NCI-H1436 (cell line): ENCODE results near the gene SLC36A3.
A peak's percentile ranks its signal among the peaks of the same experiment; 100 is the strongest.

Source experiments
- DNase-seq: peaks from one replicate; lab custom pipeline; 2025; lab: John Stamatoyannopoulos, UW

Gene SLC36A3

DNA sequence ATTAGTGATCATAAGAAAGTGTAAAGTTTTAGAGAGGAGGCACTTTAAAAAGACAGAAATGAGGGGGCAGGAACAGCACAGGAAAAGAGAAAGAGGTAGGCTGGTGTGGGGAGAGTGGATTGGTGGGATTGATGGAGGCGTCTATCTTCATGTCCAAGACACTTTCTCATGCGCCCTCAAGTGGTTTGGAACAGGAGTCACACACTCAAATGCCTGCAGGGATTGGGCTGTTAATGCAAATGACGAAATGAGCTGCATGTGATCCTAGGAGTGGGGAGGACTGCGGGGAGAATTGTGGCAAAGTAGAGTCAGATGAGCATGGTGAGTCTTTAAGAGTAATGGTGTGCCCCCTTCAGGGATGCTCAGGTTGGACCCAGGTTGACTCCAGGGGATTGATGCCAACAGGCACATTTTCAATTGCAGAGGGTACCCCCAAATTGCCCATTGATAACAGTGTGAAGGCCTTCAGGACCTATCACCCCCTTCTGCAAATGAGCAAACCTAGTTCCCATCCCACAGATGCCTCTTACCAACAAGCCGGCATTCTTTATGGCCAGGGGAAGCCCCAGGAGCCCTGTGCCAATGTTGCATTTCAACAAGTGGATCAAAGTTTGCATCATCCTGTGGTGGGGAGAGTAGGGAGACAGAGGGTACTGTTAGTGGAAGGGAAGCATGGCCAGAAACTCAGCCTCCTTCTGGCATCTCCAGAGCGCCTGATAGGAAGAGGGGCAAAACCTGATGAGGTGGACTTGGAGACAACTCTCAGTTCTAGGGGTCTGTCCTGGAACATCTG lies 5.3 kb downstream of the SLC36A3 start:
- peak; percentile 6 for DNase-seq

DNA sequence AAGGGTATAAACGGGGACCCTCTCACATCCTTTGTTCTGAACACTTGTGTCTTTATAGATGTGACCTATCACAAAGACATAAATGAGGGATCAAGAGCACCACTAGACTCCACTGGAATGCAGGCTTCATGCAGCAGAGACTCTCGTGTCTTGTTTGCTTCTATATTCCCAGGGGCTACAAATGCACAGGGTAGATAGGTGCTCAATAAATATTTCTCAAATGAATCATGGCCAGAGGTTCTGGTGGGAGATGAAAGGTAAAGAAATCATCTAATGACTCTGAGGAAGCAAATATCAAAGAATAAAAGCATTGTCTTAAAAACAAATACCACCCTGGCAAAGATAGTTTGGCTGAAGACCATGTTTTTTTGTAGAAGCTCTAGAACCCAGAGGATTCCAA lies 6.6 kb downstream of the SLC36A3 start:
- no peak for DNase-seq

DNA sequence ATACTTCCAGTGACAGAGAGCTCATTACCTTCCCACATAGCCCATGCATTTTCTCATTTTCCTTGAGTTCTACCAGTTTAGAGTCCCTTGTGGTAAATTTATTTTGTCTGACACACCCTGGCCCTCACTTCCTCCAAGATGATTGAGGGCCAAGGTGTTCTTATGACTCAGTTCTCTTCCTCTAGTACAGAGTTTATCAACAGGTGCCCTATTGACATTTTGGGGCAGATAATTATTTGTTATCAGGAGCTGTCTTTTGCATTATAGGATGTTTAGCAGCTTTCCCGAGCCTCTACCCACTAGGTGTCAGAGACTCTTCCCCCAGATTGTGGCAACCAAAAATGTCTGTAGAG lies 7.1 kb downstream of the SLC36A3 start:
- DNase-seq: no peak

DNA sequence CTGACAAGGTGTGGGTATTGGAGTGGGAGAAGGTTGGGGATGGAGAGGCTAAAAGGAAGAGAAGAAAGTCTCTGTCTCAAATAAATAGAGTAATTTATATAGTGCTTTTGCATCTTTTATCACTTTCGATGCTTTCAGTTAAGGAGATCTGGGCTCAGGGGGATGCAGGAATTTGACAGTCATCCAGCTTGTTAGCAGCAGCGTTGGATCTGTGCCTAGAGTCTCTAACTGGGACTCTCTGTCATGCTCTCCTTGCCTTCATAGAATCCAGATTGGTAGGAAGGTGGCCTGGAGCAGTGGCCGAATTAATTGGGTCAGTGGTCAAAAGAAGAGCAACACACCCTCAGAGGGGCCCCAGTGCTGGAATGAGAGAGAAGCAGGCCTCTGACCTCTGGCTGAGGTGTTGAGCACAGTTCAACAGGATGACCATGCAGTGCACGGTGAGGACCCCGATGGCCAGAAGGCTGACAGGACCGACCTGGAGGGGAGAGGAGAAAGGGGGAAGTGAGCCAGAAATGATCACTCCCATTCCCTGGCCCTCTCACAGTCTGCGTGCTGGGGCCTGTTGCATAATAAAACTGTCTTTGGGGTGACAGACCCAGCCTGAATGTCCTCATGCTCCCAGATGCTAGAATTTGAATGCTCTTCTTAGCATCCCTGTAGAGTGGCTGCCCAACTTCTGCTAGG lies 7.6 kb downstream of the SLC36A3 start:
- DNase-seq: no peak

DNA sequence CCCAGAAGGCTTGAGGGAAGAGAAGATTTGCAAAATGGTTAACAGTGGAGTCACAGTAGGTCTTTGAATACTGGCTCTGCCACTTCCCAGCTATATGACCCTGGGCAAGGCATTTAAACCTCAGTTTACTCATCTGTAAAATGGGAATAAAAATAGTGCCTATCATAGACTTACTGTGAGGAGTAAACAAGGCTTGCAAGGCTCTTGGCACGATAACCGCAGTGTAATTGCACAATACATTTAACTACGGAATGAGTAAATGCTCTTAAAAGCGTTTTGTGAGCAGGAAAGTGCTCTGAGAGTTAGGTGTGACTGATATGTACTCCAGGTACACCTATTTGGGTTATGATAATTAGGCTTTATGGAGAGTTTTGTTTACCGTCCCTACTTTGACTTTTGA lies 8.4 kb downstream of the SLC36A3 start:
- DNase-seq: no peak

DNA sequence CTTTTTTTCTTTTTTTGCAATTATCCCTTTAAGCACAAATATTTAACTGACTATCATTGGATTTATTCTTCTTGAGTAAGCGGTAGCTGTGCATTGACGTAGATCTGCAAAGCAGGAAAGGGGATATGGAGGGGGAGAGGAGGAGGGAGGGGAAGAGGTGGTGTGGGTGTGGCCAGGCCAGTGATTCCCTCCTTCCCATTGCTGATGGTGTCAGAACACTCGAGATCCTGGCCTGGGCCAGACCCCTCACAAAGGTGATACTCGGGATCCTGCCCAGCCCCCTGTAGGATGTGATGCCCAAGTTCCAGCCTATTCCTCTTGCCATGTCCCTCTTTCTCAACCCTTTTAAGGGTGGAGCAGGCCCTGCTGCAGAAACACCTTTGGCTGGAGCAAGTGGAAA lies 9.9 kb downstream of the SLC36A3 start:
- no peak for DNase-seq

DNA sequence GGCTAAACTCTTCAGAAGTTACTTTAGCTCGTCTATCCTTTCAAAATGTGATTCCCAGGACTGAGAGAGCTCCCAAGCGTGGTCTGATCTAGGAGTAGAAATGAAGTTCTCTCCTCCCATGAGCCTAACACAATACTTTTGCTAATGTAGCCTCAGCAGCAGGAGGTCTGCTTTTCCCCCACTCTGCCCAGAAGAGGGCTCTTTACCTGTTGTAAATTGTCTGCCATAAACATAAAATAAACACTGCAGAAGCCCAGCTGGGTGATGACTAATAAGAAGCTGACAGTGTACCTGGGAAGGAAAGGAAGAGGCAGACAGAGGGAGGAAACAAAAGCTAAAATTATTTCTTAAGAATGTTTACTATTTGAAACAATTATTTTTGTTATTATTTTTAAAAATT lies 15.4 kb downstream of the SLC36A3 start:
- DNase-seq: peak; percentile 7

DNA sequence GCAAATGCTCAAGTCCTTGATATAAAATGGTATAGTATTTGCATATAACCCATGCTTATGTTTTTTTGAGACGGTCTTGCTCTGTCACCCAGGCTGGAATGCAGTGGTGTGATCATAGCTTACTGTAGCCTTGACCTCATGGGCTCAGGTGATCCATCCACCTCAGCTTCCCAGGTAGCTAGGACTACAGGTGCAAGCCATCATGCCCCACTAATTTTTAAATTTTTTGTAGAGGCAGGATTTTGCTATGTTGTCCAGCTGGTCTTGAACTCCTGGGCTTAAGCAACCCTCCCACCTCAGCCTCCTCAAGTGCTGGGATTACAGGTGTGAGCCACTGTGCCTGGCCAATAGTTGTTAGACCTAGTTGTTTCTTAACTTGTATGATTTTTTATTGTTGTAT lies 17.3 kb downstream of the SLC36A3 start:
- no peak for DNase-seq

DNA sequence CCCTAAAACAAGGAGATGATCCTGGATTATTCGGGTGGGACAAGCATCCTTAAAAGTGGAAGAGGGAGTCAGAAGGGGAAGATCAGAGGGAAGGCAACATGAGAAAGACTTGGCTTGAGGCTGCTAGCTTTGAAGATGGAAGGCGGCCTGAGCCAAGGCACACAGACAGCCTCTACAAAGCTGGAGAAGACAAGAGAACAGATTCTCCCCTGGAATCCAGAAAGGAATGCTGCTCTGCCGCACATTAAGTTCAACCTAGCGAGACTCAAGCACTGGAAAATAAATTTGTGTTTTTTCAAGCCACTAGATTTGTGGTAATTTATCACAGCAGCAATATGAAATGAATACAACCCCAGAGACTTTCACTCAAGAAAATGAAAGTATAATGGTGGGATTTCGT lies 17.9 kb downstream of the SLC36A3 start:
- DNase-seq: no peak

DNA sequence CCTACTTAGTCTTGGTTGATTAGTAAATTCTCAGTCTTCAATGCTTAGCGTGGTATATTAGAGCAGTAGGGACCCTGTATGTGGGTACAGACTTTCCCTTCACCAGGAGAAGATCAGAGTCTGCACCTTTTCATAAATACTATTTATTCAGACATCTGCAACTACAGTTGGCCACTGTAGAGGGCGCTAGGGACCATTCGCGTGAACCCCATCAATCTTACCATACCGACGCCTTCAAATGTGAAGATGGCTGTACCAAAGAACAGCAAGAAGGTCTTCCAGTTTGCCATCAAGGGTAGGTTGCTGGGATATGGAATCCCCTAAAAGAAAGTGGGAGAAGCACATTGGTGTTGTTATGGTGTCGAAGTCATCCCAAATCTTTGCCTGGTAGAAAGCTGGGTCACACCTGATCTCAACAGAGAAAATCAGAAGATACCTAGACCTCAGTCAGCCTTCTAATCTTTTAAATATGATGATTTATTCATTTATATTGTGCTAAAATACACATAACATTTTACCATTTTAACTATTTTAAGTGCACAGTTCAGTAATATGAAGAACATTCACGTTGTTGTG lies 19.1 kb downstream of the SLC36A3 start:
- no peak for DNase-seq

DNA sequence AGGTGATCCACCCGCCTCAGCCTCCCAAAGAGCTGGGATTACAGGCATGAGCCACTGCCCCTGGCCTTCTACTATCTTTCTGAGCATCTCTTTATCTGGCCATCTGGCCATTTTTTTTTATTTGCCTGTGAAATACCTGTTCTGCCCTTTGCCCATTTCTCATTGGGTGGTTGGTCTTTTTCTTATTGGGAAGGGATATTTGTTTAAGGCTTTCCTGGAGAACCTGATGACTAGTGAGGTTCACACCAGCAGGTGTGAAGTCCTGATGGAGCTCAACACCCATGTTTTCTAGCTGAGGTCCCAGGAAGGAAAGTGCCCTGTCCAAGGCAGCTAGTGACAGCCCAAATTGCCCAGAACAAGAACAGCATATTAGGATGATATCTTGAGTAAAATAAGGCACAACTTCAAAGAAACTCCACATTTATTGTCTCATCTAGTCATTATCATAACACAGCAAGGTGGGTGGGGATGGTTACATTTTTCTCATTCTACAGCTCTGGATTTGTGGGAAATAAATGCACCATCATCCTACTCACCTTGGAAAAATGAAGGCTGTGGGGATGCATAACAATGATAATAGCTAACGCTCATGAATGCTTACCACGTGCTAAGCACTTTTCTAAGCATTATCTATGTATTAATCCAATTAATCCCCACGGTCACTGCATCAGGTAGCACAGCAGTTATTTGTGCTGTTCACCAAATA lies 20.3 kb downstream of the SLC36A3 start:
- DNase-seq: no peak

DNA sequence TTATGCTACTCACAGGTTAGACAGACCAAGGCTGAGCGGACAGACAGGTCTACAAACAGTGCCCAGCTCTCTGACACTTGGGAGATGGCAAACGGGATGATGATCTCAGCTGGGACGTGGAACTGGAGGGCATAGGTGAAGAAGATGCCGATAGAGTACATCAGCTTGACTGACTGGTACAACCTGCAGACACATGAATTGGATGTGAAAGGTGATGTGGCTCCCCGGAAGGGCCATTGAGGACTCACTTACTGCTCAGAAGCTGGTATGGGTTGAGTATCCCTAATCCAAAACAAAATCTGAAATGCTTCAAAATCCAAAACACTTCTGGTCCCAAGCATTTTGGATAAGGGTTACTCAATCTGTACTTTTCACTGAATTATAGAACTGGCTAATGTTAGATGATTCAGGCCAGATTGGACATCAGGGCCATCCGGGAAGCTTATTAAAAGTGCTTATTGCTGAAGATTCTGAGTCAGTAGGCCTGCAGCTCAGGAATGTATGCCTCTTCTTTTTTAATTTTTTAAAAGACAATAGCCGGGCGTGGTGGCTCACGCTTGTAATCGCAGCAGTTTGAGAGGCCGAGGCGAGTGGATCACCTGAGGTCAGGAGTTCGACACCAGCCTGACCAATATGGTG lies 22.4 kb downstream of the SLC36A3 start:
- no peak for DNase-seq

DNA sequence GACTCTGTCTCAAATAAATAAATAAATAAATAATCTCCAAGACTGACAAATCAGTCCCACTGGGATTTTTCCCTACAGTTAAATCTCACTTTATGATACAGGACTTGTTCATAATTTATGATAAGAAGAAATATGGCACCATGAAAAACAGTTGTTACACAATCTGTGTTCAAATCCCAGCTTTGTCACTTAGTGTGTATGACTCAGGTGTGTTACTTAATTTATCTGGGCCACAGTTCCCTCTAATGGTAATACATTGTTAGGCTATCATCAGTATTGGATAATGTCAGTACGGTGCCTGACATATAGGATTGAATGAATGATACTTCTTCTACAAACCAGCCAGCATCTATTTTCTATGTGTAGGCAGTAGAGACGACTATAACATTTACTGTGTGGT lies 23.1 kb downstream of the SLC36A3 start:
- DNase-seq: no peak

DNA sequence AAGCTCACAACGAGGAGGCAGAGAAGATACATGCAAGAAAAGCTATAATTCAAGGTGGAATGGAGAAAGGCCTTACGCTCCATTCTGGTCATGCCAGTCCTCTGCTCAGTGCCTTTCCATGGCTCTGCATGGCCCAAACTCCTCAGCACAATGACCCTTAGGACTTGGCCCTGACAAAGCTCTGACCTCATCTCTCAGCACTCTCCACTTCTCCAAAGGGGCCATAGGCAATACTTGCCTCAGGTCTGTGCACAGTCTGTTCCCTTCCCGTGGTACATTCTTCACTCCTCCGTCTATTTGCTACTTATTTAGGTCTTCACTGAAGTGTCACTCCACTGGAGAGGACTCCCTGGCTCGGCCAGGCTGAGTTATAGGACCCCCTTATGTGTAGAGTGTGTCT lies 24.7 kb downstream of the SLC36A3 start:
- no peak for DNase-seq

DNA sequence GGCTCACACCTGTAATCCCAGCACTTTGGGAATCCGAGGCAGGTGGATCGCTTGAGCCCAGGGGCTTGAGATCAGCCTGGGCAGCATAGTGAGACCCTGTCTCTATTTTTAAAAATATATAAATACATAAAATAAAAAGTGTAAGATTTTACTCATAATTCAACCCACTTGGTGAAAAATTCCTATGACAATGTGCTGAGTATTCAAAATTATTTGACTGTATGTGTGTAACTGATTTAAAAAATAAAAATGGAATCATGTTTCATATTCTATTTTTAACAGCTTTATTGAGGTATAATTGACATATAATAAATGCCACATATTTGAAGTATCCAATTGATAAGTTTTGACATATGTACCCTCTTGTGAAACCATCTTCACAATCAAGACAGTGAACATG lies 27.8 kb downstream of the SLC36A3 start:
- no peak for DNase-seq

DNA sequence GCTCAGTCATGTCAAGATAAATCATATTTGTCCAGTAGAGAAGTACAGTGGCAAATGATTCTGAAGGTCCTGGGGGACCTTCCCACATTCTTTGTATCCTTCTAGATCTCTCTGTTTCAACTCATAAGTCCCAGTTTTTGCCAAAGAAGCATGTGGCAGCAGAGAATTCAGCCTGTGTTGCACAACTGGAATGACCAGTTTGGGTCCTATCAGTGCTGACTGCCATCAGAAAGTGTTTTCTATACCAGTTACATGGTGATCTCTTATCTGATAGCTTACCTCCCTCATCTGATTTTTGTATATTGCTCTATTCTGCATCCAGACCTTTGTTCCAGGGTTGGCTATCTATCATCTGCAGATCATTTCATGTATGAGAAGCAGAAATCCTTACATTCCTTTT lies 28.9 kb downstream of the SLC36A3 start:
- no peak for DNase-seq

DNA sequence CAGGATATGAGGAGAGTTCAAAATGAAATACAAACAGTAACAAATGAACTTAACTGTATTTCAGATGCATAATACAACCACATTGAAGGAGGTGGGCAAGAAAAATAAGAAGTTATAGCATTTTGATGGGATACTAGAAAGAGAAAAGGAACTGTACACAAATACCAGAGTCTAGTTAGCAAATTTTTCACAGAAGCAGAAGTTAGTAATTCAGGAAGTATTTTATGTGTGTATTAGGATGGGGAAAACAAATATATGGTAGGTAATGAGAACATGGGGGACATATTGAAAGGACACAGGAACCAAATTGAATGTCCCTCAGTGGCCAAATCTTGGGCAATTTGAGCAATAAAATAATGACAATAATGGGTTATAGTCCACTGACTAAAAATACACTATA lies 32.2 kb downstream of the SLC36A3 start:
- DNase-seq: no peak

DNA sequence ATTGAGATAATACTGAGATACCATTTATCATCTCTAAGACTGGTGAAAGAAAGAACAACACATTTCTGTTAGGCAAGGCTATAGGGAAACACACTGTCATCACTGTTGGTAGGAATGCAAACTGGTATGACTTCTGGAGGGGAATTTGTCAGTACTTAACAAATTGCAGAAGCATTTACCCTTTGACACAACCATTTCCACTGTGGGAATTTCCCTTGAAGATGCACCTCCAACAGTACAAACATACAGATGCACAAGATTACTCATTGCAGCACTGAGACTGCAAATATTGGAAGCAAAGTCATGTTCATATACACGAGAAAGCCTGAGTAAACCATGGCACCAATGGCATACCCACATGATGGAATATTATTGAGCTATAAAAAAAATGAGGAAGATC lies 33.0 kb downstream of the SLC36A3 start:
- no peak for DNase-seq

DNA sequence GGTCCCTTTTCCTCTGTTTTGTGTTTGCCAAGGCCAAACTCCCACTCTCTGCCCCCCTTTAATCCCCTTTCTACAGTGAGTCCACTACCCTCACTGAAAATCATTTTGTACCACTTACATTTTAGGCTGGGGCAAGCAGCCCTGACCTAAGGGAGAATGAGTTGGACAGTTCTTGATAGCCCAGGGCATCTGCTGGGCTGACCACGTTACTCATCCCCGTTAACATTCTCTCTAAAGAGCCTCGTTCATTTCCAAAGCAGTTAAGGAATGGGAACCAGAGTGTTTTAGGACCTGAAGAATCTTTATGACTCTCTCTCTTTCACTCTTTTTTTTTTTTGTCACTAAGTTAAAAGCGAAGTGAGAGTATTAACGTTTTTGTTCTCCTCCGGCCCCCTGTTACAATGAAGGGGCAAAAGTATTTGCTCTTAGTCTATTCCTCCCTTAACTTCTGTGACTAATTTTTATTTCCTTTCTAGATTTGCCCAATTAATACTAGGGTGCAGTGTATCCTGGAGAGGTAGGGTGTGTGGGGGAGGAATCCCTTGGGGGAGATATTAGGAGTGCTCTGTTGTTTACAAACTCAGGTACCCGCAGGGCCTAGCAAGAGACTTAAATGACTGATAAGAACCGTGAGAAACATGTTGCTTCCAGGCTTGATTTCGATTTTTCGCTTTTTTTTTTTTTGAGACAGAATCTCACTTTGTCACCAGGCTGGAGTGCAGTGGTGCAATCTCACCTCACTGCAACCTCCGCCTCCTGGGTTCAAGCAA lies 35.9 kb downstream of the SLC36A3 start:
- DNase-seq: no peak

DNA sequence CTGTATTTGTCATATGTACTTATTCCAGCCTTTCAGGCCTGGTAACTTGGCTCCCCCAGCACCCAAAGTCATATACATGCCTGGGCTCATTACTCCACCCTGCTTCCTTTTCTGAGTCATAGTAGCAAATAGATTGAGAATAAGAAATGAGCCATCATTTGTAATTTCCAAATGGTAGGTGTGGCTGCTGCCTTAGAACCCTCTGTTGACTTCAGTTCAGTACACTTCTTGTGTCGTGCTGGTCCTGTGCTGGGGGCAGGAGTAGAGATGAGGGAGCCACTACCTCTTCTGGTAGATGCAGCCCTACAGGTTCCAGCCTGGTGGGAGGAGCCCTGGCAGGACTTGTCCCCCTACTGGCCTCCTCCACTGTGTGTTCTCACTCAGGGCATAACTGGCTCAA lies 39.5 kb downstream of the SLC36A3 start:
- DNase-seq: no peak

DNA sequence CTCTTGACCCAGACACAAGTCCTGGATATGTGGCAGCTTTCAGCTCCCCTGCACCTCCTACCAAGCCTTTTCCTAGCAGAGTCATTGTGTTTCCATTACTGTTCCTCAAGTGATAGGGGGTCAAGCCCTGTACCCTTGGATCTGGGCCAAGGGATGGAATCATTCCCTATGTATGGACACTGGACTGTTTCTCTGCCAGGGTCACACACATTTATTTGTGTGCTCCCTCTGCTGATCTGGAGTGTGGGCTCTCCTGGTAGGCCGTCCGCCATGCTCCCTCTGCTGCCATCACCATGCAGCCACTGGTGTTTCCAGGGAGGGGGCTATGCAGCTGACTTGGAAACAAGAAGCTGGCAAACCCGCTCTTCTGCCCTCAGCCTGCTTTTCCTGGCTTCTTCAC lies 41.0 kb downstream of the SLC36A3 start:
- no peak for DNase-seq

DNA sequence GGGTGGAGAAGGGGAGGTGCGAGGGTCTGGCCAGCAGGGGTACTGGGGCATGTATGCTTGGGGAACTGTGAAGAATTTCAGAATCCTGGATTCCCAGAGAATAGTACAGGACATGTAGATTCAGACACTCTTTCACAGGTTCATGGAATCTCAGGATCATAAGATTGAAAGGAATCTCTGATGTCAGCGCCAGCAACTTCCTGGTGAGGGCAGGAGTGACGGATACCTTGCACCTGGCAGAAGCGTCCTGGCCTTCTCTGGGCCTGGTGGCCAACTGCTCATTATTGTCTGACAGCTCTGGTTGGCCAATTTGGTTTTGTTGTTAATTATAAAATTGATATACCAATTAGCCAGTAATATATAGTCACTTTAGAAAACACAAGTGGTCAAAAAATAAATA lies 43.6 kb downstream of the SLC36A3 start:
- DNase-seq: no peak
